PC-3 (cell line): ENCODE results near the gene DSCAM.

Source experiments
- CTCF ChIP-seq: fragments of 300-600 bp; sonication (generic); conservative IDR thresholded peaks from 2 replicates; pipeline ENCODE4 v1.5.1; 2017; ENCODE audit warnings: antibody characterized with exemption, low read depth, mild to moderate bottlenecking, low read length
- EZH2 ChIP-seq: fragments of 300-600 bp; sonication (generic); IDR thresholded peaks from one replicate; pipeline ENCODE4 v1.6.1; 2017; ENCODE audit warnings: antibody characterized with exemption, mild to moderate bottlenecking, low read length; ENCODE audit not compliant: unreplicated experiment

- TF ChIP-seq CTCF (no peak), EZH2 (no peak)
These were observed 188.6 kb downstream of the DSCAM start for GRCh38 chr21:40658311-40658710.
